AG04450 (cell line): Measurements from ENCODE around the gene DLGAP4. TPM values are rescaled to one million over a fixed set of nuclear protein-coding genes. Genes with fewer than 3 reads are reported as not detected.

ENCODE experiments used
- CTCF ChIA-PET: fragments of 300-600, 350-600 bp; formaldehyde crosslinking; extraction: SDS; loops from one replicate; lab custom pipeline; 2022; ENCODE audit warnings: antibody characterized with exemption, inconsistent platforms; lab: Charles Lee
- POLR2A ChIA-PET: fragments of 350-600 bp; formaldehyde crosslinking; extraction: SDS; loops from one replicate; lab custom pipeline; 2021; ENCODE audit warnings: antibody characterized with exemption, inconsistent platforms; lab: Yijun Ruan, JAX
- DNase-seq: peaks from one replicate; pipeline ENCODE4 v3.0.0-alpha.2; 2011; ENCODE audit warnings: low read depth, low spot score
- H3K27ac ChIP-seq: one replicate; pipeline ENCODE4 v1.5.1; 2012; ENCODE audit warnings: low read depth, low read length, control low read depth
- H3K27me3 ChIP-seq: one replicate; pipeline ENCODE4 v1.6.0; 2012; ENCODE audit warnings: low read length; ENCODE audit not compliant: control insufficient read depth, insufficient read depth
- H3K4me3 ChIP-seq: 2 replicates; pipeline ENCODE4 v1.5.1; 2011; ENCODE audit warnings: mild to moderate bottlenecking, low read depth, low read length, control low read depth
- H3K9me3 ChIP-seq: 2 replicates; pipeline ENCODE4 v1.5.1; 2012; ENCODE audit warnings: low read length; ENCODE audit not compliant: control insufficient read depth, insufficient read depth
- polyA plus RNA-seq: library from polyadenylated mRNA; depleted of rRNA; stranded (reverse); fragments of >200 nt; gene quantifications from 2 replicates; pipeline ENCODE4 v1.2.3, GENCODE V29; 2011
- TF ChIP-seq, protein P1 (sequence below): IDR thresholded peaks from 2 replicates; pipeline ENCODE4 v1.5.1; 2011; ENCODE audit warnings: low read depth, low read length, control low read depth, inconsistent platforms

DLGAP4 gene
- polyA plus RNA-seq, 1 experiment, result 17.7 TPM

DNA sequence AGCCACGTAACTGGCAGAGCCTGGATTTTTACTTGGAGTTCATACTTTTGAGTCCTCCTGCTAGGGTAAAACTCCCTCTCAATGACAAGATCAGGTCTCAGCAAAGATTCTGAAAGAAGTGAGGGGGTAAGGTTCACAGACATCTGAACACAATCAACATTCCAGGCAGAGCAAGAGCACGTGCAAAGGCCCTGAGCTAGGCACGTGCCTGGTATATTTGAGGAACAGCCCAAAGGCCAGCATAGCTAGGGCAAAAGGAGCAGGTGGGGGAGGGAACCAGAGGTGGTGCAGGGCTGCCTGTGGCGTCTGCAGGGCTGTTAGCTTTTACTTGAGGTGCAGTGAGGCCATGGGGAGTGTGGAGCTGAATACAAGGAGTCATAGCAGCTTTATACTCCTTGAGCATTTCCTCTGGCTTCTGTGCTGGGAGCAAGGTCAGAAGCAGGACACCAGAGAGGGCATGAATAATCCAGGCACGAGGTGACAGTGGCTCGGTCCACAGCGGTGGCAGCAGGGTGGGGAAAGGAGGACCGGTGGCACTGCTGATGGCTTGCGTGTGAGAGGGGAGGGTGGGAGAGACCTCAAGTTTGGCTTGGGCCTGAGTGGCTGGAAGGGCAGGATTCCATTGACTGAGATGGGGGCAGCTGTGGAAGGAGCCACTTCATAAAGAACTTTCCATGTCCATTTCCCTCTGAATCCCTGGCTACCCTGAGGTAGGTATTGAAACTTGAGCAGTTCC is 57.0 kb downstream of the DLGAP4 start:
- Histone ChIP-seq H3K4me3 (no peak overlapping the region), H3K27ac (no peak overlapping the region), H3K27me3 (peaks cover 13% of the 10 kb centered on the region), H3K9me3 (no peaks in the 10 kb centered on the region; the same call in 1 of the 2 replicates)
- TF ChIP-seq, protein P1, sequence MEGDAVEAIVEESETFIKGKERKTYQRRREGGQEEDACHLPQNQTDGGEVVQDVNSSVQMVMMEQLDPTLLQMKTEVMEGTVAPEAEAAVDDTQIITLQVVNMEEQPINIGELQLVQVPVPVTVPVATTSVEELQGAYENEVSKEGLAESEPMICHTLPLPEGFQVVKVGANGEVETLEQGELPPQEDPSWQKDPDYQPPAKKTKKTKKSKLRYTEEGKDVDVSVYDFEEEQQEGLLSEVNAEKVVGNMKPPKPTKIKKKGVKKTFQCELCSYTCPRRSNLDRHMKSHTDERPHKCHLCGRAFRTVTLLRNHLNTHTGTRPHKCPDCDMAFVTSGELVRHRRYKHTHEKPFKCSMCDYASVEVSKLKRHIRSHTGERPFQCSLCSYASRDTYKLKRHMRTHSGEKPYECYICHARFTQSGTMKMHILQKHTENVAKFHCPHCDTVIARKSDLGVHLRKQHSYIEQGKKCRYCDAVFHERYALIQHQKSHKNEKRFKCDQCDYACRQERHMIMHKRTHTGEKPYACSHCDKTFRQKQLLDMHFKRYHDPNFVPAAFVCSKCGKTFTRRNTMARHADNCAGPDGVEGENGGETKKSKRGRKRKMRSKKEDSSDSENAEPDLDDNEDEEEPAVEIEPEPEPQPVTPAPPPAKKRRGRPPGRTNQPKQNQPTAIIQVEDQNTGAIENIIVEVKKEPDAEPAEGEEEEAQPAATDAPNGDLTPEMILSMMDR, result no peak
- POLR2A ChIA-PET, result no interaction called here
- DNase-seq, result no peak
- CTCF ChIA-PET, result no interaction called here

DNA sequence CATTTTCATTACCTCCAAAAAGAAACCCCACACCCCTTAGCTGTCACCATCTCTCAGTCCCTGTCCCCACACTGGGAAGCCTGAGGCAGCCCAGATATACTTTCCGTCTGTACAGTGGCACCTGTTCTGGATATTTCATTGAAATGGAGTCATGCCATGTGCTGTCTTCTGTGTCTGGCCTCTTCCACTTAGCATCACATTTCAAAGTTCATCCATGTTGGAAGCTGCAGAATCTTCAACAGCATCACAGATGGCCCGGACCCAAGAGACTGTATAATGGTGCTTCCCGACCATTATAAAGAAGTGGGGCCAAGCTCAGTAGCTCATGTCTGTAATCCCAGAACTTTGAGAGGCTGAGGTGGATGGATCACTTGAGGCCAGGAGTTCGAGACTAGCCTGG is 58.4 kb downstream of the DLGAP4 start:
- CTCF ChIA-PET, result no interaction called here
- Histone ChIP-seq H3K9me3 (no peaks in the 10 kb centered on the region; the same call in 1 of the 2 replicates), H3K4me3 (no peak overlapping the region), H3K27me3 (peaks cover 17% of the 10 kb centered on the region), H3K27ac (no peak overlapping the region)
- TF ChIP-seq, protein P1, result no peak
- no peak for DNase-seq
- POLR2A ChIA-PET, result no interaction called here

DNA sequence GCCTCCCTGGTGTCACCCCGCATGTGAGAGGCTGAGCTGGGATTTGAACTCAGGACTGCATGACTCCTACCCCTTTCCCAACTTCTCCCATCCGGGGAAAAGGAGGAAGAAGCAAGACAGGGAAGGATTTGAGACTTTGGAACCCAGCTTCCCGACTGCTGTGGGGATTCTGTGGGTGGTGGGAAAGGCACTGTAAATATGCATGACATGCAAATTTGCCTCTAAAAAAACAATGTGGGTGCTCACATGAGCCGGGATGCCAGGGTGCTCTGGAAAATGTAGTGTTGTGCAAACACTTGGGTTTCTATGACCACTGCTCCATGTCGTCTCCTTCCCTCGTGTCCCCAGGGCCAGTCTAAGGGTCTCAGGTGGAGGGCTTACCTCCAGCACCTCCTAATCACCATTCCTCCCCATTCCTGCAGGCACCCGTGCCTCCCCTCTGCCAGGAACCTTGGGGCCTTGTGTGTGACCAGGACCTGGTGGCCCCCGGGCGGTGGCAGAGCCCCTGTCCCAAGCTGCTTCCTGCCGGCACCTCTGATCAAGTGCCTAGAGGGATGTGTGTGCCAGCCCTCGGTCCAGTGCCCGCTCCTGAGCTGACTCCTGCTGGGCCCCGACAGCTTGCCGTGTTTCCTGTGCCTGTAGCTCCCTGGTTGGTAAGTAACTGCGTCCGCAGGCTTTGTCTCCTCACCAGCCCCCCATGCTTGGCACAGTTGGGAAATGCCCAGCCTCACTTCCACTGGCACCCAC is 60.7 kb downstream of the DLGAP4 start:
- POLR2A ChIA-PET, result no interaction called here
- CTCF ChIA-PET, result no interaction called here

DNA sequence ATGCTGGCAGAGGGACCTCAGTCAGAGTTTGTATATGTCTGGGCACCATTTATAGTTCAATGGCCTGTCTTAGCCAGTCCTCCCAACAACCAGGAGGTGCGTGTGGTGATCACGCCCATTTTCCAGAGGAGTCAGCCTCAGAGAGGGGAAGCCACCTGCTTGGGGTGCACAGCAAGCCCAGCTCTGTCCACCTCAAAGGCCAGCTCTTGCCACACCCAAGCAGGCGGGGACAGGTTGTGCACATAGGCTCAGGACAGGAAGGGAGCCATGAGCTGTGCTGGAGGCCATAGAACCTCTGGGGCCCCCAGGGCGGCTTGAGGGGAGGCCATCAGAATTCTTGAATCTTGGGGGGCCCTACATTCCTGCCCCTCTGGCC is 61.2 kb downstream of the DLGAP4 start:
- no peak for DNase-seq
- no peak overlapping the region for H3K4me3 ChIP-seq
- TF ChIP-seq, protein P1, result no peak
- POLR2A ChIA-PET, result no interaction called here
- CTCF ChIA-PET, result no interaction called here
- H3K9me3 ChIP-seq, result no peaks in the 10 kb centered on the region; the same call in 1 of the 2 replicates
- peaks cover 21% of the 10 kb centered on the region for H3K27me3 ChIP-seq
- H3K27ac ChIP-seq, result no peak overlapping the region

More for the DNA sequence above, 60.7 kb downstream of the DLGAP4 start:
- Histone ChIP-seq H3K9me3 (no peaks in the 10 kb centered on the region; the same call in 1 of the 2 replicates), H3K27me3 (peaks cover 21% of the 10 kb centered on the region), H3K4me3 (no peak overlapping the region), H3K27ac (no peak overlapping the region)
- TF ChIP-seq, protein P1, result no peak
- no peak for DNase-seq
